NCI-H2227 (cell line): ENCODE data around the gene SPIRE2.
"Not testable (repeated sequence)": the region's sequence is repeated elsewhere in the genome, so short reads cannot be mapped to it uniquely, and the experiment has no call there.

Experiments
- DNase-seq: peaks from one replicate; lab custom pipeline; 2025; ENCODE audit not compliant: unreplicated experiment; lab: John Stamatoyannopoulos, UW

SPIRE2 gene

DNA sequence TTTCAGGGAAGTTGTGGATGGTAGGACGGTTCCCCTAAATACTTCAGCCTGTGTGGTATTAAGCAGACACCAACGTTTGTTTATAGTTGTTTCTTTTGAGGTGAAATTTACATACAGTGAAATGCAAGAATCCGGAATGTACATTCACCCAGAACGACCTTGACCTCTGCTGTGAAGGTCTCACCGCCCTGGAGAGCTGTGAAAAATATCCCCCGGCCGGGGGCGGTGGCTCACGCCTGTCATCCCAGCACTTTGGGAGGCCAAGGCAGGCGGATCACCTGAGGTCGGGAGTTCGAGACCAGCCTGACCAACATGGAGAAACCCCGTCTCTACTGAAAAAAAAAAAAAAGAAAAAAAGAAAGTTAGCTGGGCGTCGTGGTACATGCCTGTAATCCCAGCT is 8.2 kb downstream of the SPIRE2 start:
- not testable (repeated sequence) for DNase-seq

DNA sequence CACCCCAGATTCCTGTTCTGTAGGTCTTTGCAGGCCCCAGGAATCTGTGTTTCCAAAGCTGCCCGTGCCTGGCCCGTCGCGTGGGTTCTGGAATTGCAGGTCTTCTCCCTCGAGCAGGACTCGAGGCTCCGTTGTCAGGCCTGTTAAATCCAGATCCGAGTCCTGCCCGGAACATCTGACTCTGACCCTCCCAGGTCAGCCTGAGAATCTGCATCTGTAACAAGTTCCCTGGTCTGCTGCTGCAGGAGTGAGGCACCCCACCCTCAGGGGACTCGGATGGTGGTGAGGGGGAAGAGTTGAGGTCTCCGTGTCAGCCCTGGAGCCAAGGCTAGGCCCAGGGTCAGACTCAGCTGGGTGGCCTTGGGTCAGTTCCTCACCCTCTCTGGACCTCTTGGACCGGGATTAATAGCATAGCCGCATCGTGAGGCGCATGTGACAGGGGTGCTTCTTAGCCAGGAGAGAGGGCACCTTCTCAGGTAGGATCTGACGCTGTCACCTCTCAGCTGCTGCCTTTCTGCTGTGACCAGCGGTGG is 8.8 kb downstream of the SPIRE2 start:
- no peak for DNase-seq

DNA sequence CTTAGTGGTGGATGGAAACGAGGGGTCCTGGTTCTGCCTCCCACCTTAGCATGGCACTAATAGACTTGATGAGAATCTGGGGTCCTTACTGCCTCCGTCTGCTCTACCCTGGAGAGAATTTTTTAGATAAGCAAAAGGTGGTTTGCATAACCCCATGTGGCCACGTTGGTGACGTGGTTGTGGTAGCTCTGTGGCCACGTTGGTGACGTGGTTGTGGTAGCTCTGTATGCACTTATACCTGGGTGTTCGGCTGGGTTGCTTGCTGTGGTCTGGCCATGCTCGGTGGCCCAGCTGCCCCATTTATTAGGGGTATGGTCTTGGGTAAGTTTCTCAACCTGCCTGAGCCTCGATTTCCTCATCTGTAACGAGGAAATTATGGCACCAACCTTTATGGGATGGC is 13.0 kb downstream of the SPIRE2 start:
- no peak for DNase-seq

DNA sequence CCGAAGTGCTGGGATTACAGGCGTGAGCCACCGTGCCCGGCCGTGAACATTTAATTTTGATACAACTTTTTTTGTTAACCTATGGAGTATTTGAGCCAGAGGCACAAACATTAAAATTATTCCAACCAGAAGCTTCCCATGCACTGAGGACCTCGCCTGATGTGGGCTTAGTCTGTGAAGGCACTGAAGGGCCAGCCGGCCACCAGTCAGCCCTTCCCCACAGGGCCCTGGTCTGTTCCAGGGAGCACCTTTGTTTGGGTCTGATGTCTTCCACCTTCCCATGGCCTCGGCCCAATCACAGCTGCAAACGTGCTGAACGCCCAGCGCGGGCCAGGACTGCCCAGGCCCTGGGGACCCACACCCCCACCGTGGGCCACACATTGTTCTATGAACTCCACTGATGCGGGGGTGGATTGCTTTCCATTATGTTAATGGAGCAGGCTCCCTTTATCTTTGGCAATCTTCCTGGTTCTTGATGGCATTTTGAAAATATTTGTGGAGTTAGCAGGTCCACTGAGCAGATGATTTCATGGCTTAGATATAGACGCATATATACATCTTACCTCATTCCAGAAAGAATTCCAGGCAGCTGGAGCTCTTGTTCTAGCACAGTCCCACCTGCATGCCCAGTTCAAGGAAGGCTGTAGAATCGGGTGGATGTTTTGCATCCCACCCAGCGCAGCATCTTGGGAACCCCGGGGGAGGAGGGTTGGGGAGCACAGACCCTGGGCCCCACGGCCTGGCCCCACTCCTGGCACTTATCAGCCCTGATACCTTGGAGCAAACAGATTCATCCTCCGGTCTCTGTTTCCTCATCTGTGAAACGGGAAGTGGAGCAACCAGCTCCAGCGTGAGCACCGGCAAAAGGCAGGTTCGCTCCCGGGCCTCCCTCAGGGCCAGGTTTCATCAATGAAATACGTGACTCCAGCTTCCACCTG is 14.5 kb downstream of the SPIRE2 start:
- no peak for DNase-seq

DNA sequence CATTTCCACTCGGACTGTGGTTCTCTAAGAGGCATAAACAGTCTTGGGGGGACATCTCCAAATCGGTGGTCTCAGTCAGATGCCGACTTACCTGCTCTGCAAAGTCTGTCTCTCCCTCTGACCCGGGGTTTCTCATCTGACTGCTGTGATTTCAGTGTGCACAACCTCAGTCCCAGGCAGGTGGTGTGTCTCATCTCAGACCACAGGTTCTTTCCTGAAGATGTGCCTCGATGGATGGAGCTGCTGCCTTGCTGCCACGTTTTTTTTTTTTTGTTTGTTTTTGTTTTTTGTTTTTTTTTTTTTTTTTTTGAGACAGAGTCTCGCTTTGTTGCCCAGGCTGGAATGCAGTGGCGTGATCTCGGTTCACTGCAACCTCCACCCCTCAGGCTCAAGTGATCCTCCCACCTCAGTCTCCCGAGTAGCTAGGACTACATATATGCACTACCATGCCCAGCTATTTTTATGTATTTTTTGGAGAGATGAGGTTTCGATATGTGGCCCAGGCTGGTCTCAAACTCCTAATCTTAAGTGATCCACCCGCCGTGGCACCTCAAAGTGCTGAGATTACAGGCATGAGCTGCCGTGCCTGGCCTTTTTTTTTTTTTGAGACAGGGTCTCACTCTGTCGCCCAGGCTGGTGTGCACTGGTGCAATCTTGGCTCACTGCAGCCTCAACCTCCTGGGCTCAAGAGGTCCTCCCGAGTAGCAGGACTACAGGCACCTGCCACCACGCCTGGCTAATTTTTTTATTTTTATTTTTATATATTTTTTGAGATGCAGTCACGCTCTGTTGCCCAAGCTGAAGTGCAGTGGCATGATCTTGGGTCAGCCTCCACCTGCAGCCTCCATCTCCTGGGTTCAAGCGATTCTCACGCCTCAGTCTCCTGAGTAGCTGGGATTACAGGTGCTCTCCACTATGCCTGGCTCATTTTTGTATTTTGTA is 15.4 kb downstream of the SPIRE2 start:
- DNase-seq: no peak

DNA sequence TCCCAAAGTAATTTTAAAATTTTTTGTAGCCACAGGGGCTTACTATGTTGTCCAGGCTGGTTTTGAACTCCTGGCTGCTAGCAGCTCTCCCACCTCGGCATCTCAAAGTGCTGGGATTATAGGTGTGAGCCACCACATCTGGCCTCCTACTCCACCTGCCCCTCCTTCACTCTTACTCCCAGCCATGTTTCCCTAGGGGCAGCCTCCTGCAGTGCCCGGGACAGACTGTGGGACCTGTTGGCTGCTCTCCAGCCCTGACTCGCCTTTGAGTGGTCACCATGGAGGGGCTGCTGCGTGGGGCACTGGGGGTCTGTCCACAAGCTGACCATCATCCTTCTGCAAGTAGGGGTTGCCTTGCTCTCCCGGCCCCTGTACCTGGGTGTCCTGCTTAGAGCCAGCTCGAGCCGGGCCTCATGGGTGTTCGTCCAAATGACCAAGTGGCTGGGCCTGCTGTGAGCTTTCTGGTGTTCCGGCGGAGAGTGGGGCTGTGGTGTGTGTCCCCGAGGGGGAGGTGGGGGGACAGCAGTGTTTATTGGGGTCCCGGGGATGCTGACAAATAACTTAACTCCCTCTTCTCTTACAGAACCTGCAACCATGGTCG is 16.6 kb downstream of the SPIRE2 start:
- DNase-seq: no peak

DNA sequence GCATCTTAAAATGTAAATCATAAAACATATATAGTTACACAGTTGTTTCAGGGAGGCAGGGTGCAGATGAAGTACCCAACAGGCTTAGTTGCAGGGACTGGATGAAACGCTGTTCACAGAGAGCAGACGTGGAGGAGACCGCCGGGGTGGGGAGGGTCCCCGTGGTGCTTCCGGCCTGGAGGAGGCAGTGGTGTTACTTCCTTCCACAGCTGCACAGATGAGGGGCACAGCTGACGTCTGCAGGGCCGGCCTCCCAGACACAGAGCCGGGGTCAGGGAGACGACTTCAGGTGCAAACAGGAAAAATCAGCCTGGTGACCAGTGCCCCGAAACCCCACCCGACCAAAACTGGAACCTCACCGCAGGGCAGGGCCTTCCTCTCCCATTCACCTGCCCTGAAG is 17.1 kb downstream of the SPIRE2 start:
- no peak for DNase-seq

DNA sequence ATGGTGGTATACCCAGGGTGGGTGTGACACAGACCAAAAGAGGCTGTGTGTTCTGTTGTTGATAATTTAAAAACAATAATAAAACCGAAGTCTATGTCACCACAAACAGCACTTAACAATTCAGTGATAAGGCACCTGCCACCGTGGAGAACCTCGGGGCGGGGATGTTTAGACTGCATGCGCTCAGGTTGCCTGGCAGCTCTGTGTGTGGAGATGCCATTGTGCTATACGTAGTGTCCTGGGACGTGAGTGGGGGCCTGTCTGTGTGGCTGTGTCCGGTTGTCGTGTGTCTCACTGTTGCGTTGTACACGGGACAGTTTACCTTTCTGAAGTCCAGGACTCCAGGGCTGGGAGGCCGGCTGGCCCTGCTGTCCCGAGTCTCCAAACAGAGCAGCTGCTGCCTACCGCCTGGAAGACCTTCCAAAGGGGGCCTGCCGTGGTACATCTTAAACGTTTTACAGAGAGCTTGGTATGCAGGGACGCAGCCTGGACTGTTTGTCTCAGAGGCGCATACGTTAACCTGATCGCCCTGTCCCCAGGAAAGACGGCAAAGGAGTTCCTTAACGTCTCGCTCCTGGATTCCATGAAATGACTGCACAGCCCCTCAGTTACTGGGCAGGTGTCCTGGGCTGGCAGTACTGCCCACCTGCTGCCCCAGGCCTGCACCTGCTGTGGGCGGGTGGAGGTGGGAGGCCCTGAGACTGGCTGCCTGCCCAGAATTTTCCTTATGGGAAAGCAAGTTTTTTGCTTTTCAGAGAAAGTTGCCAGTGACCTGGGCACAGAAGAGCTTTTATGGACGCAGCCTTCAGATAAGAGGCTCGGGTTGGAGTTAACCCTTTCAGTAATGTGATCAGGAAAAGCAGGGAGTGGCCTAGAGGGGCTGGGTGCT is 19.0 kb downstream of the SPIRE2 start:
- no peak for DNase-seq

DNA sequence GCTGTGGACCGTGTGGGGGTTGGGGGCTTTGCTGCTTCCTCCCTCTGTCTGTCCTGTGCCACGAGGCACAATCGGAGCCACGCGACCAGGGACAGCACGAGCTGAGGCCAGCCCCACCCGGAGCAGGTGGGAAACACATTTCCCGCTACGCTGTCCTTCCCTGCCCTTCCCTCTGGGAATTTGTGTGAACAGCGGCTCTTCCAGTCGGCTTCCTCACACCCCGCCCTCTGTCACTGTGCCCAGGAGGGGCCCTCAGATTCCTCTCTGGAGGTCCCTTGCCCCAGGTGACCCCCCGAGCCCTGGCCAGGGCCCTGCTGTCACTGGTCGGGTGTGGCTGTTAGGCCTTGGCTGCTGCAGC is 19.6 kb downstream of the SPIRE2 start:
- DNase-seq: no peak

DNA sequence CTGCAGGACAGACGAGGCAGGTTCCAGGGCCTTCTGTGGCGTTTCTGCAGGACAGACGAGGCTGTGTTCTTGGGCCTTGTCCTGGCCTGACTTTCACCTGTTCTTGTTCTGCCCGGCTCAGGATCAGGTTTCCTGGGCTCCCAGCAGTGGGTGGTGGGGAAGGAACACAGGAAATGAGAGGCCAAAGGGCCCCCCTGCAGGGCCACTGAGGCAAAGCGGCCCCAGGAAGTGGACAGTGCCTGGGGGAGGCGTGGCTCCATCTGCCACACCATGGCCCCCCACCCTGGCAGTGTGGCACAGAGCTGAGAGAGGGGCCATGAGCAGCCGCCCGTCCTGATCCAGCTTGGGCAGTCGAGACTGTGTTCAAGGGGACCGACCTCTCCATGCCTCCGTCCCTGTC is 20.7 kb downstream of the SPIRE2 start:
- no peak for DNase-seq

DNA sequence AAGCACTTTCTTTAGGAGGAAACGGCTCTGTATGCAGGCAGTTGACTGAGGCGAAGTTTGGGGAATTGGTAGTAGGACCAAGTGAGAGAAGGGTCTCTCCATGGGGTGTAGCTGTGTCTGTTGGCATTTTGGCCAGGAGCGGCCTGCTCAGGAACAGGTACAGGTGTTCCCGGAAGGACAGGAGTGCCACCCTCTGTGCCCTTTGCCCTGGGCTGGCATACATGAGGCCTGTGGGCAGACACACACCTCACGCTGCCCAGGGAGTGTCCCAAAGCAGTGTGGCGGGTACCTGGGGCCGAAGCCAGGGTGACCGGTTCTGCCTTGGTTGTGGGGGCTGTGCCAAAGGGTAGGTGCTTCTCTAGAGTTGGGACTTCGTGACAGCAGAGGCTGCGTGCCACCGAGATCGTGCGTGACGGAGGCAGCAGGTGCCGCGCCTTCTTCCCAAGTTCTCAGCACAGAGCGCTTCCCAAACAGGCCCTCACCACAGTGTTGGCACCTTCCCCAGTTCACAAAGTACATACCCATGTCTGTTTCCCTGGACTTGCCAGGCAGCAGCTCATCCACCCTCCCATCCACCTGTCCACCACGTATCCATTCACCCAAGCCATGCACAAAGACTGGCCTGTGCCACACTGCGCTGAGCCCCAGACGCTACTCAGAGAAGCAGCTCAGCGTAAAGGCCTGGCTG is 25.2 kb downstream of the SPIRE2 start:
- no peak for DNase-seq

DNA sequence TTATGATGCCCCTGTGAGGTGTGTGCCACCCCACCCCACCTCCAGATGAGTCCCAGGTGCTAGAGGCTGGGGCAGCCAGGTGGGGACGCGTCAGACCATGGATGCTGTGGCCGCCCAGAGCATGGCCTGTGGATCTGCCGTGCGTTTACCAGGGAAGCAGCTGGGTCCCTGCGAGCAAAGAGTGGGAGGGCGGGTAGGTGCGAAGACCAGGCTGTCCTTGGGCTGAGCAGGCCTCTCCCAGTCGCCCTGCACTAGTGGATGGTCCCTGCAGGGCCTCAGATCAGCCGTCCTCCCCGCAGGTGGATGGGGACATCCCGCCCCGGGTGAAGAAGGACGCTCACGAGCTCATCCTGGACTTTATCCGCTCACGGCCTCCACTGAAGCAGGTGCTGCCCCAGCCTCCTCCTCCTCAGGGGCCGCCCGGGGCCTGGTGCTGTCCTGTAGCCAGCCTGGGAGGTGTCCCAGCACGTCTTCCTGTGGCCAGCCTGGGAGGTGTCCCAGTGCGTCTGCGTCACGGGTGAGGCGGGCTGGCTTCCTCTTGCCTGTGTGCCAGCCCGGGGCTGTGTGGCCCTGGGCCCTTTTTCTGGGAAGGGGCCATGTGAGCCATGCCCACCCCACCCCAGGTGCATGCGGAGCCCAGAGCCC is 27.1 kb downstream of the SPIRE2 start:
- no peak for DNase-seq

DNA sequence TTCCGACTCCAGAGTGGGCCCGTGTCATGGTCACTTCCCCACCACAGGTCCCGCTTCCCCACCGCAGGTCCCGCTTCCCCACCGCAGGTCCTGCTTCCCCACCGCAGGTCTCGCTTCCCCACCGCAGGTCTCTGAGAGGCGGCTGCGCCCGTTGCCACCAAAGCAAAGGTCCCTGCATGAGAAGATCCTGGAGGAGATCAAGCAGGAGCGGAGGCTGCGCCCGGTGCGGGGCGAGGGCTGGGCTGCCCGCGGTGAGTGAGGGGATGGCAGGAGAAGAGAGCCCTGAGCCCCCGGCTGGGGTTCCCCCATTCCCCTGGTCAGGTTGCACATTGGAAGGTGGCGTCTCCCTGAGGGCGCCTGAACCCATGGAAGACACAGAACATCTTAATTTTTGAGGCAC is 27.7 kb downstream of the SPIRE2 start:
- DNase-seq: no peak

DNA sequence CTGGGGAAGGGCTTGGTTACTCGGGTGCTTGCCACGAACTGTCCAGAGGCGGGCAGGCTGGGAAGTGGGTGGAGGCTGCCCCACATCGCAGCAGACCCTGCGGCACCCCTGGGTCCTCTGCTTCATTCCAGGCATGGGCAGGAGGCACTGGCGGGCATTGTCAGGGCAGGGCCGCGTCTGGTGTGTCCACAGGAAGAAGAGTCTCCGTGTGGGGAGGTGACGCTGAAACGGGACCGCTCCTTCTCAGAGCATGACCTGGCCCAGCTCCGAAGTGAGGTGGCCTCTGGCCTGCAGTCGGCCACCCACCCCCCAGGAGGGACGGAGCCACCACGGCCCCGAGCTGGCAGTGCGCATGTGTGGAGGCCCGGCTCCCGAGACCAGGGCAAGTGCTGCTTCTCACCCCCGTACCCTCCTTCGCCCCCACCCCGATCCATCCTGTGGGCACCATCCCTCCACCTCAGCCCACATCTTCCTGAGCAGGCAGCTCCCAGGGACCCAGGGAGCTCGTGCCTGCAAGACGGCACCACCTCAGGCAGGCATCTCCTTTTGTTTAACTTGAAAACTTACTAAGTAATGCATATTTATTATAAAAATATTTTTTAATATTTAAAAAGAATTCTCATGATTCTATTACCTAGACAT is 30.8 kb downstream of the SPIRE2 start:
- DNase-seq: no peak

DNA sequence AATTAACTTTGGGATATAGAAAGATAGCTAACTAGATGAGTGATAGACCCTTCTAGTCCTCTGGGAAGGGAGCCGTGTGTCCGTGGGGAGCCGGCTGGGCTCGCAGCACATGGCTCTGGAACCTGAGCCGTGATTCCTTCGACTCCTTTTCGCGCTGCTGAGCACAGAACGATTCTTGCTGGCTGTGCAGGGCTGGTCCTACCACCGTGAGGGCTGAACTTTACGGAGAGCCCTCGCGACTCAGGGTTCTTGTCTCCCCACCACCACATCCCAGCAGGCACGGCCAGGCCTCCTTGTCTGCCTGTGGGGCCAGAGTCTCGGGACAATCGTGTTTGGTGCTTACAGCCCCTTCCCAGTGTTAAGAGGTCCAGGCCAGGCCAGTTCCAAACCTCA is 31.3 kb downstream of the SPIRE2 start:
- no peak for DNase-seq

DNA sequence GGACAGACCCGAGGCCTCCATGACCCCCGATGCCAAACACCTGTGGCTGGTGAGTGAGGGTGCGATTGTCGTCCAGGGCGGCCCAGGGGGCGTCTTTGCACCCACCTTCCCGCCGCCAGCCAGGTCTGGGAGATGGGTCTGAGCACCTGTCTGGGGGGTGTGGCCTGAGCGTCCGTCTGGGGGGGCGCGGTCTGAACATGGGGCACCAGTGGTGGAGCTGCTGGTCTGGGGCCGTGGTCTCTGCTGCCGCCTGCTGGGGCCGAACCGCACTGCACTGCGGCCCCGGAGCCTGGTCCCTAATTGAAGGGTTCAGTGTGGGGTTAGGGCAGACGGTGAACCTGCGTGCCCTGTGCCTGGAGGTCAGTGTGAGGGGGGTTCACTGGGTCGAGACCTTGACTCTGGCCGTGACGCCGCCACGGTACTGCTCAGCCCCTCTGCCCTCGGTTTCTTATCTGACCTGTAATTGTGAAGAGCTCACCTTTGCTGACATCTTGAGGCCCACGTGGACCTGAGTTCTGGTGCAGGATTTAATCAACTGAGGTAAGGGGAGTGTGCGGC is 32.6 kb downstream of the SPIRE2 start:
- DNase-seq: peak; percentile 51

DNA sequence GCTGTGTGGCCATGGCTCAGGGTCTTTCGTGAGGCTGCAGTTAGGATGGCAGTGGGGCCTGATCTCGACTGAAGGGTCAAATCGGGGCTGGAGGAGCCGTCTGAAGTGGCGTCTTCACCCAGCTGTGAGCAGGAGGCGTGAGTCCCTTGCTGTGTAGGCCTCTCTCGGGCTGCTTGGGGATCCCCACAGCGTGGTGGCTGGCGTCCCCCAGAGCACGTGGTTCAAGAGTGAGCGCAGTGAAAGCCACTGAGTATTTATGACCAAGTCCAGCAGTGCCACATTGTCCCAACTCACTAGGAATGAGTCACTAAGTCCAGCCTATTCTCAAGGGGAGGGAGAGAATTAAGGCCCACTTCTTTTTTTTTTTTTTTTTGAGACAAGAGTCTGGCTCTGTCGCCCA is 33.4 kb downstream of the SPIRE2 start:
- no peak for DNase-seq

DNA sequence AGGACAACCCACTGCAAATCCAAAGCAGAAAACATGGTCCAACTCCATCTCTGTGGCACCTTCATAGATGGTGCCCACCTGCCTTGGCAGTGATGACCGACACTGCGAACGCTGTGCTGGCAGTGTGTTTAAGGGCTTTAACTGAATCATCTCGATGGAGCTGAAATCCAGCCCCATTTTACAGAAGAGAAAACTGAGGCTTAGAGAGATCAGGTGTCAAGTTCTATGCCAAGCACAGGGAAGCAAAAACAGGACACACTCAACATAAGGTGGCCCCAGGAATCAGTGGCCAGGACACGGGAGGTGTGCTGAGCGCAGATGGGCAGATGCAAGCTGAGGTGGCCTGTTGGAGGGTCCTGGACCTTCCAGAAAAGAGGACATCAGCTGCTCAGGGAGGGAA is 34.5 kb downstream of the SPIRE2 start:
- DNase-seq: no peak
